HG03565 (cell line): ENCODE data around the gene UPK3B.
"Not testable (repeated sequence)": the region's sequence is repeated elsewhere in the genome, so short reads cannot be mapped to it uniquely, and the experiment has no call there.

ENCODE experiments used
- ATAC-seq: cut with Tn5 transposase; IDR thresholded peaks from one replicate; pipeline ENCODE4 v1.9.1; 2021; ENCODE audit warnings: mild to moderate bottlenecking, moderate library complexity; ENCODE audit not compliant: unreplicated experiment

The UPK3B gene

GRCh38 chr7:76487969-76488368 is 22.4 kb upstream of the UPK3B start:
- ATAC-seq = not testable (repeated sequence)

DNA sequence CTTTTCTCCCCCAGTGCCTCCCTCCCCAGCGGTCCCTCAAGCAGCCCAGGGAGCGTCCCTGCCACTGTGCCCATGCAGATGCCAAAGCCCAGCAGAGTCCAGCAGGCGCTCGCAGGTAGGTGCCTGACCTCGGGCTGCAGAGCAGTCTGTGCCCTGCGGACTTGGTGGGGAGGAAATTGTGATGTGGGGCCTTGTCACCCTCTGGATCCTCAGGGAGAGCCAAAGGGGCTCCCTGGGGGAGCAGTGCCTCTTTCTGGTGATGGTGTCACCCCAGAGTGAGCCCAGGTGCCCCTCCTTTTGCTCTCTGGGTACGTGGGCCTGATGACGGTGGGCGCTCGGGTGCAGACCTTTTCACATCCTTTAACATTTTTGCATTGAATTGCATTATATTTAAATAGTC is 18.2 kb upstream of the UPK3B start:
- not testable (repeated sequence) for ATAC-seq

- ATAC-seq = not testable (repeated sequence)
Observed at GRCh38 chr7:76495717-76496116, 14.6 kb upstream of the UPK3B start.

DNA sequence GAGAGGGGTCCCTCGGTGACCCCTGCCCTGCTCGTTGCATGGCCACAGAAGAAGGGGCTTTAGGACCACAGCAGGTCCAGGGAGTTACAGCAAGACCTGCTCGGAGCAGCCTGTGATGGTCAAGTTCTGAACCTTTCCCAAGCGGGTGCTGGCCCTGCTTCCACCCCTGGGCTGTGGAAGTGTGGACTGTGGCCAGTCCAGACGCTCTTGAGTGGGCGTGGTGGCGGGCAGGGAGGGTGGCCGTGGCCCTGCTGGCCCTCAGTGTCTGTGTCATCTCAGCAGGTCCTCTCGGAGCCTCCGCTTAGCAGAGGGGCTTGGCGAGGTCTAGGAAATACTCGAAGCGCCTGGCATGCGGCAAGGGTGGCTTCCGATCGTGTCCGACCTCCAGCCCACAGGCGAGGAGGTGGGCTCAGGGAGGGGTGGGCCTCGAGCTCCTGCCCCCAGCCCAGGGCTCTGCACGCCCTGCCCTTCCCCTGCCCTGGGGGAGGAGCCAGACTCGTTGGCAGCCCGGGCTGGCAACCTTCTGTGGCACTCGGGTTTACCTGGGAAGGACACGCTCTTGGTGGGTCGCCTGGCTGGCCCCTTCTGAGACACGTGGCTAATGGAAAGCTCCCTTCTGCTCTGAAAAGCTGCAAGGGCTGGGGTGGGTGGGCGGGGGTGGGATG is 12.3 kb upstream of the UPK3B start:
- ATAC-seq = not testable (repeated sequence)

DNA sequence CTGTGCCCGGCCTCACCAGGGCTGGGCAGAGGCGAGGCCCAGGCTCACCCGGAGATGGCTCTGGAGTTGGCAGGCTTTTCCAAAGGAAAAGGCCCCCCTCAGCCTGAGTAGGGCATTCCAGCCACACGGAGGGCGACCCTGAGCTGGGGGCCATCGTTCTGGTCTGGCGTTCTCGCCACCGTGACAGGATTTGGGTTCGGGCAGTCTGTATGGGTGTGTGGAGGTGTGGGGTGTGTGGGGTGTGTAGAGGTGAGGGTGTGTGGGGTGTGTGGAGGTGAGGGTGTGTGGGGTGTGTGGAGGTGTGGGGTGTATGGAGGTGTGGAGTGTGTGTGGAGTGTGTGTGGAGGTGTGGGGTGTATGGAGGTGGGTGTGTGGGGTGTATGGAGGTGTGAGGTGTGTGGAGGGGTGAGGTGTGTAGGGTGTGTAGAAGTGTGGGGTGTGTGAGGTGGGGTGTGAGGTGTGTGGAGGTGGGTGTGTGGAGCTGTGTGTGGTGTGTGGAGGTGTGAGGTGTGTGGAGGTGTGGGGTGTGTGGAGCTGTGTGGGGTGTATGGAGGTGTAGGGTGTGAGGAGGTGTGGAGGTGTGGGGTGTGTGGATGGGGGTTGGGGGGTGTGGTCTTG is 11.7 kb upstream of the UPK3B start:
- not testable (repeated sequence) for ATAC-seq

GRCh38 chr7:76499201-76499923 is 11.0 kb upstream of the UPK3B start:
- not testable (repeated sequence) for ATAC-seq

DNA sequence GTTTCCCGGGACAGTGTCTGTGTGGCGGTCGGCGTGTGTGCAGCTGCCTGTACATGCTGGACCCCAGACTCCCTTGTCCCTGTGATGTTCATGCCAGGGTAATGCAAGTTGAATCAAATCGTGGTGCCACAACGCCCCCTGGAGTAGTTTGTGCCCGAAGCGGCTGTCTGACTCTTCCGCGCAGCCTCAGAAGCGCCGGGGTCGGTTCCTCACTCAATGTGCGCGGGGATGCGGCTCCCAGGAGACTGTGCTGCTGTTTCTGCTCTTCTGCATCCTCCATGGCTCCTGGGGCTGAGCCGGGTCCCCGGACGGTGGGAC is 10.5 kb upstream of the UPK3B start:
- ATAC-seq = not testable (repeated sequence)

DNA sequence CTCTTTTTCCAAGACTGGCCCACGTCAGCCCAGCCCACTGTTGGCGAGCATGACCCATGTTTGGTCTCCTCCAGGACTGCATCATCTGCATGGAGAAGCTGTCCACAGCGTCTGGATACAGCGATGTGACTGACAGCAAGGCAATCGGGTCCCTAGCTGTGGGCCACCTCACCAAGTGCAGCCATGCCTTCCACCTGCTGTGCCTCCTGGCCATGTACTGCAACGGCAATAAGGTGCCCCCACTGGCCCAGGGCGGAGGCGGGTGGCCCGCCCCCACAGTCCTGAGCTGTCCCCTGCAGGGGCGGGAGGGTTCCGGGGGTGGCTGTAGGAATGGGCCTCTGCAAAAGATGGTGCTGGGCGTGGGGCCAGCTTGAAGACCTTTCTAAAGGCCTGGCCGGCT is 8.1 kb upstream of the UPK3B start:
- not testable (repeated sequence) for ATAC-seq

DNA sequence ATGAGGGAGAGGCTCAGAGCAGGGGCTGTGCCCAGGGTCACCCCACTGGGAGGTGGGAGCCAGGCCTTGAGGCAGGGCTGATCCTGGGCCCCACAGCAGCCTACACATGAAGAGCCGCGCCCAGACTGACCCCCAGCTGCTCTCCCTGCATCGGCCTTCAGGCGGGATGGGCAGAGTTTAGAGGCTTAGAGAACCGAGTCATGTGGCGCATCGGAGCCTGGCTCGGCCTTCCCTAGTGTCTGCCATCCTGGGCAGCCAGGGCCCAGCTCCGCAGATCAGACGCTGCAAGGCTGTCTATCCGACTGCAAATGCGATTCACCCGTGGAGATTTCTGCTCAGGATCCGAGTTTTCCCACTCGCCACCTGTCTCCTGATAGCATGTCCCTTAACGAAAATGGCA is 7.5 kb upstream of the UPK3B start:
- not testable (repeated sequence) for ATAC-seq

DNA sequence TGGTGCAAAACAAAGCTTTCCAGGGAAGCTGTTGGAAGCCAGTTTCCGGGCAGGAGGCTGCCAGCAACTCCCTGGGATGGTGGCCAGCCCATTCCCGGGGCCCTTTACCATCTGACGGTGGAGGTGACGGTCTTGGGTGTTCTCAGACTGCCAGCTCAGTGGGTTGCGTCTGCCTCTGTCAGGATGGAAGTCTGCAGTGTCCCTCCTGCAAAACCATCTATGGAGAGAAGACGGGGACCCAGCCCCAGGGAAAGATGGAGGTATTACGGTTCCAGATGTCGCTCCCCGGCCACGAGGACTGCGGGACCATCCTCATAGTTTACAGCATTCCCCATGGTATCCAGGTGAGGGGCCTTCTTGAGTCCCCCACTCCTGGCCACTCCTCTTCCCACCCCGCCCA is 7.1 kb upstream of the UPK3B start:
- not testable (repeated sequence) for ATAC-seq

- not testable (repeated sequence) for ATAC-seq
Observed at GRCh38 chr7:76504351-76505167, 5.8 kb upstream of the UPK3B start.

- ATAC-seq = no peak
Observed at GRCh38 chr7:76505168-76506080, 4.9 kb upstream of the UPK3B start.

GRCh38 chr7:76506081-76506440 is 4.3 kb upstream of the UPK3B start:
- no peak for ATAC-seq

- ATAC-seq = not testable (repeated sequence)
Observed at GRCh38 chr7:76506643-76507042, 3.7 kb upstream of the UPK3B start.

- ATAC-seq = no peak
Observed at GRCh38 chr7:76507723-76508406, 2.5 kb upstream of the UPK3B start.

DNA sequence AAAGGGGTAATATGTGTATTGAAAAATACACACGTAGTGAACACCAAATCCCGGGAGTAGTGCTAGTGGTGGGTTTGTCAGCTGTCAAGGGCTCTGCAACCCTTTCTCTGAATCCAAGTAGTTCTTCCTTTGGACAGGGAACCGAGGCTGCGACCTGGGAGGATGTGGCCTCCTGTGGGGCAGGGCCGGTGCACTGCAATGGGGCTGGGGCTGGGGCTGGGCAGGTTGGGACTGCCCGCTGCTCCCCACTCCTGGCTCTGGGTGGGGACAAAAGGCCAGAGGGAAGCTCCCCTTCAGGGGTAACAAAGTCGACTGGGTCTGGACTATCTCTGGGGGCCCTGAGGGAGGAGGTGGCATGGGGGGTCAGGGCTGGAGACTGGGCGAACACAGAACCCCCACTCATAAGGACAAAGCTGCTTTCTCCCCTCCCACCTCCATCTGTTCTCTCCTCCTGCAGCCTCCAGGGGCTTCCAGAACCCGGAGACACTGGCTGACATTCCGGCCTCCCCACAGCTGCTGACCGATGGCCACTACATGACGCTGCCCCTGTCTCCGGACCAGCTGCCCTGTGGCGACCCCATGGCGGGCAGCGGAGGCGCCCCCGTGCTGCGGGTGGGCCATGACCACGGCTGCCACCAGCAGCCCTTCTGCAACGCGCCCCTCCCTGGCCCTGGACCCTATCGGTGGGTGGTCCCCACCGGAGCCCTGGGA is 1.0 kb downstream of the UPK3B start:
- not testable (repeated sequence) for ATAC-seq

DNA sequence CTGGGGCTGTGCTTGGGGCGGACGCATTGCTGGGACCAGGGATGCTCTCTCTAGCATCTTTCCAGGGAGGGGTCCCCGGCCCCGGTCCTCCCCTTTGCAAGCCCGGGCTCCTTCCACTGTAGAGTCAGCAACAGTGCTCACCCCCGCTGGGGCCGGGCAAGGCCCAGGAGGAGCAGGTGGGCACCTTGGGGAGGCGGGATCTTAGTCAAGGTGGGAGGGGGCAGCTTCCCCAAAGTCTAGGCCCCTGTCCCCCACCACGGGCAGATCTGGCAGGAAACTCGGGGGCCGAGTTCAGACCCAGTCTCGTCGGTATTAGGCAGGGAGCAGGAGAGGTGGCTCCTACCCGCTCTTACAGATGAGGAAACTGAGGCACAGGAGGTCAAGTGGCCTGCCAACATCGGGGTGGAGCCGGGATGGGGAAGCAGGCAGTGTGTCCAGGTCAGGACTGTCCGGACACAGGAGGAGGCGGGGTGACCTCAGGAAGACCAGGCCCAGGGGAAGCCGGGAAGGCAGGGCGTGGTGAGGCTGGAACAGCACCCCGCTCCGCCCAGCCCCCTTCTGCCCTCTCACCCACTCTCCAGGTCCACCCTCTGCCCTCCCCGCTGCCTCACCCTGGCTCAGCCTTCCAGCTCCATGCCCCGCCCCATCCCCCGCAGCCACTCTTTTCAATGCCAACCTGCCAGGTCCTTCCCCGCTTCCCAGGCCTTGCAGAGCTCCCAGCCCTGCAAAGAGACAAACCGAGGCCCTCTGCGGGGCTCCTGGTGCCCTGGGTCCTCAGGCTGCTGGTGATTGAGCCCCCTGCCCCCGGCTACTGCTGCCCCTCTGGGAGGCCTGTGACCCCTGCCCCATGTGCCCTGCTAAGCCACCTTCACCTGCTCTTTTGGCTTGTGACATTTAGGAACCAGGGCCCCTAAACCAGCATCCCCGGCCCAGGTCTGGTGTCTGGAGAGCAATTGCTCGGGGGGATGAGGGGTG is 1.8 kb downstream of the UPK3B start:
- ATAC-seq = not testable (repeated sequence)
